Smooth muscle cell (in vitro differentiated cells): ENCODE data around the gene TGDS. TPM values are rescaled to one million over a fixed set of nuclear protein-coding genes. Genes with fewer than 3 reads are reported as not detected.

ENCODE experiments used
- DNase-seq: peaks from one replicate; lab custom pipeline; 2025; ENCODE audit not compliant: unreplicated experiment; lab: John Stamatoyannopoulos, UW
- H2AFZ ChIP-seq: fragments of 200-600 bp; sonication (generic); 2 replicates; pipeline ENCODE4 v1.6.0; 2016; ENCODE audit warnings: antibody characterized with exemption, low read depth, mild to moderate bottlenecking
- H3F3A ChIP-seq: fragments of 200-600 bp; sonication (generic); 2 replicates; pipeline ENCODE4 v1.6.0; 2017; ENCODE audit warnings: antibody characterized with exemption, low read depth
- H3K27ac ChIP-seq: fragments of 200-600 bp; sonication (generic); 2 replicates; pipeline ENCODE4 v1.5.1; 2016; ENCODE audit warnings: low read depth, mild to moderate bottlenecking
- H3K27me3 ChIP-seq: fragments of 200-600 bp; sonication (generic); 2 replicates; pipeline ENCODE4 v1.6.1; 2016; ENCODE audit warnings: low read depth, mild to moderate bottlenecking
- H3K36me3 ChIP-seq: fragments of 200-600 bp; sonication (generic); 2 replicates; pipeline ENCODE4 v1.5.1; 2016; ENCODE audit warnings: low read depth
- H3K4me1 ChIP-seq: fragments of 200-600 bp; sonication (generic); 2 replicates; pipeline ENCODE4 v1.5.1; 2016; ENCODE audit warnings: low read depth
- H3K4me2 ChIP-seq: fragments of 200-600 bp; sonication (generic); 2 replicates; pipeline ENCODE4 v1.6.0; 2016; ENCODE audit warnings: mild to moderate bottlenecking
- H3K4me3 ChIP-seq: fragments of 200-600 bp; sonication (generic); 2 replicates; pipeline ENCODE4 v1.5.1; 2016; ENCODE audit warnings: mild to moderate bottlenecking
- H3K79me2 ChIP-seq: fragments of 200-600 bp; sonication (generic); 2 replicates; pipeline ENCODE4 v1.6.0; 2016; ENCODE audit warnings: low read depth, mild to moderate bottlenecking
- H3K9ac ChIP-seq: fragments of 200-600 bp; sonication (generic); 2 replicates; pipeline ENCODE4 v1.6.0; 2016; ENCODE audit warnings: low read depth
- H3K9me3 ChIP-seq: fragments of 200-600 bp; sonication (generic); replicated peaks from 2 replicates; pipeline ENCODE4 v1.5.1; 2016; ENCODE audit warnings: low read depth
- H4K20me1 ChIP-seq: fragments of 200-600 bp; sonication (generic); 2 replicates; pipeline ENCODE4 v1.6.0; 2016; ENCODE audit warnings: low read depth
- WGBS: methylation state at CpG from one replicate; pipeline ENCODE4 v1.1.7; 2016; ENCODE audit warnings: low lambda C conversion rate; 5-methylcytosine and 5-hydroxymethylcytosine counted together
- polyA plus RNA-seq: library from polyadenylated mRNA; unstranded; fragments of >200 nt; fragmentation: Nextera tagmentation; extraction: Ambion mirVana; gene quantifications from 2 replicates; pipeline ENCODE4 v1.2.1, GENCODE V29; 2016
- total RNA-seq: library from RNA; depleted of rRNA; stranded (reverse); fragments of >200 nt; gene quantifications from 2 replicates; pipeline ENCODE4 v1.2.3, GENCODE V29; 2014
- TF ChIP-seq, protein P1 (sequence below): fragments of 200-600 bp; sonication (generic); IDR thresholded peaks from 2 replicates; pipeline ENCODE4 v1.5.1; 2017; ENCODE audit warnings: borderline replicate concordance, mild to moderate bottlenecking, antibody characterized with exemption; ENCODE audit not compliant: insufficient read depth, poor library complexity, severe bottlenecking

Gene TGDS
- total and polyA plus RNA-seq, 2 experiments from 2014 or later = 16.0 to 17.1 TPM

- TF ChIP-seq, protein P1, sequence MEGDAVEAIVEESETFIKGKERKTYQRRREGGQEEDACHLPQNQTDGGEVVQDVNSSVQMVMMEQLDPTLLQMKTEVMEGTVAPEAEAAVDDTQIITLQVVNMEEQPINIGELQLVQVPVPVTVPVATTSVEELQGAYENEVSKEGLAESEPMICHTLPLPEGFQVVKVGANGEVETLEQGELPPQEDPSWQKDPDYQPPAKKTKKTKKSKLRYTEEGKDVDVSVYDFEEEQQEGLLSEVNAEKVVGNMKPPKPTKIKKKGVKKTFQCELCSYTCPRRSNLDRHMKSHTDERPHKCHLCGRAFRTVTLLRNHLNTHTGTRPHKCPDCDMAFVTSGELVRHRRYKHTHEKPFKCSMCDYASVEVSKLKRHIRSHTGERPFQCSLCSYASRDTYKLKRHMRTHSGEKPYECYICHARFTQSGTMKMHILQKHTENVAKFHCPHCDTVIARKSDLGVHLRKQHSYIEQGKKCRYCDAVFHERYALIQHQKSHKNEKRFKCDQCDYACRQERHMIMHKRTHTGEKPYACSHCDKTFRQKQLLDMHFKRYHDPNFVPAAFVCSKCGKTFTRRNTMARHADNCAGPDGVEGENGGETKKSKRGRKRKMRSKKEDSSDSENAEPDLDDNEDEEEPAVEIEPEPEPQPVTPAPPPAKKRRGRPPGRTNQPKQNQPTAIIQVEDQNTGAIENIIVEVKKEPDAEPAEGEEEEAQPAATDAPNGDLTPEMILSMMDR = no peak
- Histone ChIP-seq H3K79me2 (peaks cover 47% of the 10 kb centered on the region), H3K27me3 (no peaks in the 10 kb centered on the region), H4K20me1 (peaks cover 25% of the 10 kb centered on the region), H3K27ac (no peak within 1 kb of the TSS), H3K36me3 (peaks cover 5% of the 10 kb centered on the region), H3K4me2 (peak within 1 kb of the TSS; percentile 86), H3K4me3 (peak within 1 kb of the TSS; percentile 78), H3K9me3 (no peaks in the 10 kb centered on the region), H2AFZ (peak within 1 kb of the TSS; percentile 67), H3K4me1 (peaks cover 15% of the 10 kb centered on the region), H3K9ac (peak within 1 kb of the TSS; percentile 37), H3F3A (no peaks in the 10 kb centered on the region)
- WGBS = 1% methylated on average over 68 of the region's 71 CpGs
- DNase-seq = peak; percentile 92
These were observed 5.8 kb upstream of the TGDS start, which contains the start of gene GPR180 for GRCh38 chr13:94601446-94602431. GPR180 (plus strand) TSS chr13:94601857; CDS start chr13:94601928, 71 bp downstream.

DNA sequence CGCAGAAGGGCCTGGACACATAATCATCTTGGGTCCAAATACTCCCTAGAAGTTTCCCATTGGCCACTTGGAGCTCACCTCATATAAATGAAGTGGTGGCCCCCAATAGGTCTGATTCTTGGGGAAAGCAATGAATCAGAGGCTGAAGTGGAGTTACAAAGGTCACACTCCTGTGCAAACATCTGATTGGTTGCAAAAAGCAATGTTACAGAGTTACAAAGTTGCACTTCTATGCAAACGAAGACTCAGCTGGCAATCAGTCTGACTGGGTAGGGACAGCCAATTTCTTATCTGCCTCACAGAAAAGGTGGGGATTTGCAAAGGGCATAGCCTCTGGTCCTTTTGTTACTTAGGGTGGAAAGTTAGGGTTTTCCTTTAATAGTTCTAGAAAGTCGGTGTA is 3.9 kb upstream of the TGDS start:
- Histone ChIP-seq H2AFZ (no peak overlapping the region), H3K4me3 (no peak overlapping the region), H3K9me3 (no peaks in the 10 kb centered on the region), H3K79me2 (peaks cover 37% of the 10 kb centered on the region), H3K27me3 (no peaks in the 10 kb centered on the region), H3K27ac (no peak overlapping the region), H3F3A (no peaks in the 10 kb centered on the region), H3K4me2 (no peak overlapping the region), H3K9ac (no peak overlapping the region), H3K4me1 (peaks cover 19% of the 10 kb centered on the region), H4K20me1 (peaks cover 8% of the 10 kb centered on the region), H3K36me3 (no peaks in the 10 kb centered on the region)
- 95% methylated on average over 3 of the region's 3 CpGs for WGBS
- TF ChIP-seq, protein P1 = no peak
- no peak for DNase-seq

- Histone ChIP-seq H3K4me3 (no peak overlapping the region), H3K27me3 (no peaks in the 10 kb centered on the region), H3K4me1 (peaks cover 21% of the 10 kb centered on the region), H2AFZ (peak overlapping the region; percentile 63), H3K79me2 (peaks cover 39% of the 10 kb centered on the region), H3K27ac (no peak overlapping the region), H3K4me2 (no peak overlapping the region), H3K36me3 (no peaks in the 10 kb centered on the region), H3F3A (no peaks in the 10 kb centered on the region), H3K9ac (no peak overlapping the region), H4K20me1 (no peaks in the 10 kb centered on the region), H3K9me3 (no peaks in the 10 kb centered on the region)
- 97% methylated on average over 3 of the region's 3 CpGs for WGBS
- TF ChIP-seq, protein P1 = no peak
- no peak for DNase-seq
These were observed 2.3 kb upstream of the TGDS start for GRCh38 chr13:94598281-94598680.
